ENCODE measurements around the gene MAST4. TPM values are rescaled to one million over a fixed set of nuclear protein-coding genes. Genes with fewer than 3 reads are reported as not detected.

Gene MAST4
- total and polyA plus RNA-seq, 2 of the 13 experiments (the other 11 are each of a cell fraction or from before 2014, with no cell fraction given), result 3.4 to 3.7 TPM

- DNase-seq (ENCODE audit: low spot score) (no peak), ATAC-seq (no peak), FAIRE-seq (no peak)
- H3K36me3 ChIP-seq (replicated peaks in 1 of 2; ENCODE audit: control insufficient read depth in 1 of 2, insufficient read depth in 2 of 2, low read length in 2 of 2), result no peaks in the 10 kb centered on the region
- no peaks in the 10 kb centered on the region for H3K4me1 ChIP-seq (ENCODE audit: insufficient read depth, low read length)
- H3K27me3 ChIP-seq (ENCODE audit: control insufficient read depth in 1 of 2, insufficient read depth in 2 of 2, low read length in 2 of 2), result no peaks in the 10 kb centered on the region
- H4K20me1 ChIP-seq (ENCODE audit: insufficient read depth, low read length), result no peaks in the 10 kb centered on the region
- no peak for TF ChIP-seq ZSCAN31 (CRISPR knock-in tag; IDR thresholded peaks at IDR 0.05; ENCODE audit: low read depth)
- TF ChIP-seq ATF7 (IDR thresholded peaks at IDR 0.05), result peak; percentile 75
- no peak for TF ChIP-seq ATF7 (CRISPR knock-in tag; IDR thresholded peaks at IDR 0.05)
- peak; percentile 43; the same call in 1 of the 2 replicates for TF ChIP-seq CREB1 (IDR thresholded peaks at IDR 0.05)
- TF ChIP-seq CREB1 (CRISPR knock-in tag; IDR thresholded peaks at IDR 0.05), result no peak
- no peak for TF ChIP-seq GATA4 (IDR thresholded peaks at IDR 0.05; ENCODE audit: borderline replicate concordance, low read depth)
- TF ChIP-seq ELF4 (CRISPR knock-in tag; IDR thresholded peaks at IDR 0.05; ENCODE audit: borderline replicate concordance), result no peak
- TF ChIP-seq HMGXB4 (CRISPR knock-in tag; IDR thresholded peaks at IDR 0.05; ENCODE audit: borderline replicate concordance in 1 of 2, low read depth in 1 of 2), result no peak
- TF ChIP-seq ZNF547 (CRISPR knock-in tag; IDR thresholded peaks at IDR 0.05), result no peak
- TF ChIP-seq ZNF740 (CRISPR knock-in tag; IDR thresholded peaks at IDR 0.05), result no peak
- intact Hi-C loops (cut with micrococcal nuclease; ENCODE audit: unreplicated experiment), result no loop called here
- H3K9me3 ChIP-seq (ENCODE audit: low read length), result no peaks in the 10 kb centered on the region
- H3K4me2 ChIP-seq (ENCODE audit: low read depth, low read length), result no peak overlapping the region
- CTCF ChIA-PET (ENCODE audit: low intra/inter-chr PET ratio, low total read pairs), result no interaction called here
- in situ Hi-C loops (cut with HindIII; ENCODE audit: extremely low pct_ligation_motif_present, low pct_unique_long_range_greater_than_20kb), result no loop called here
- no peaks in the 10 kb centered on the region for H3K79me2 ChIP-seq (ENCODE audit: insufficient read depth, low read length)
- no peak overlapping the region for H2AFZ ChIP-seq (ENCODE audit: low read length)
- no peak overlapping the region for H3K9ac ChIP-seq (ENCODE audit: insufficient read depth, low read depth, low read length)
- H3K4me3 ChIP-seq (replicated peaks in 1 of 3; ENCODE audit: insufficient read depth in 1 of 3, low read depth in 2 of 3, low read length in 3 of 3), result no peak overlapping the region
- 1% methylated on average over 3 of the region's 3 CpGs for WGBS (ENCODE audit: low lambda C conversion rate)
- POLR2A ChIA-PET, result no interaction called here
- H3K27ac ChIP-seq (ENCODE audit: extremely low read length, insufficient read depth, low read length), result no peak overlapping the region
- no TSS peak for BruUV-seq (replicated peaks)
Observed at GRCh38 chr5:66652818-66653217, 56.6 kb downstream of the MAST4 start.

Measured in HepG2 (cell line).